Neural crest cell (in vitro differentiated cells): ENCODE results near the gene TRAPPC1. TPM values are rescaled to one million over a fixed set of nuclear protein-coding genes. Genes with fewer than 3 reads are reported as not detected.

Experiments
- DNase-seq: peaks from one replicate; pipeline ENCODE4 v3.0.0; 2021; ENCODE audit warnings: low read depth, mixed read lengths, low spot score
- H3K27ac Mint-ChIP-seq: one replicate; pipeline ENCODE4 v1.8.0; 2021; ENCODE audit warnings: mild to moderate bottlenecking, mixed read lengths; ENCODE audit not compliant: unreplicated experiment
- H3K27me3 Mint-ChIP-seq: 2 replicates; pipeline ENCODE4 v1.8.0; 2021; ENCODE audit warnings: low read depth, mild to moderate bottlenecking, mixed read lengths
- H3K36me3 Mint-ChIP-seq: 2 replicates; pipeline ENCODE4 v1.8.0; 2021; ENCODE audit warnings: low read depth, mild to moderate bottlenecking, mixed read lengths
- H3K4me1 Mint-ChIP-seq: 2 replicates; pipeline ENCODE4 v1.8.0; 2021; ENCODE audit warnings: mixed read lengths
- H3K4me3 Mint-ChIP-seq: one replicate; pipeline ENCODE4 v1.8.0; 2021; ENCODE audit warnings: mild to moderate bottlenecking, mixed read lengths
- H3K9me3 Mint-ChIP-seq: 2 replicates; pipeline ENCODE4 v1.8.0; 2021; ENCODE audit warnings: mixed read lengths
- CTCF ChIP-seq: fragments of 200-600 bp; sonication (generic); conservative IDR thresholded peaks from 2 replicates; pipeline ENCODE4 v1.5.0; 2021; ENCODE audit warnings: antibody characterized with exemption, mild to moderate bottlenecking
- total RNA-seq: library from RNA; stranded (reverse); gene quantifications from 2 replicates; pipeline ENCODE4 v1.2.1, GENCODE V29; 2021

The TRAPPC1 gene
- total RNA-seq, 1 donor from 2014 or later, result 145 TPM

GRCh38 chr17:7910711-7911110, 21.0 kb downstream of the TRAPPC1 start:
- TF ChIP-seq CTCF, result no peak
- Mint-ChIP-seq H3K36me3 (peaks cover 12% of the 10 kb centered on the region), H3K4me1 (peaks cover 19% of the 10 kb centered on the region), H3K27ac (peak overlapping the region; percentile 70), H3K27me3 (no peaks in the 10 kb centered on the region), H3K4me3 (no peak overlapping the region), H3K9me3 (no peaks in the 10 kb centered on the region)
- DNase-seq, result no peak

GRCh38 chr17:7910281-7910680, 21.5 kb downstream of the TRAPPC1 start:
- Mint-ChIP-seq H3K4me3 (no peak overlapping the region), H3K9me3 (no peaks in the 10 kb centered on the region), H3K27ac (peak overlapping the region; percentile 70), H3K36me3 (peaks cover 12% of the 10 kb centered on the region), H3K27me3 (no peaks in the 10 kb centered on the region), H3K4me1 (peaks cover 15% of the 10 kb centered on the region)
- no peak for TF ChIP-seq CTCF
- DNase-seq, result no peak

GRCh38 chr17:7909089-7909488, 22.7 kb downstream of the TRAPPC1 start:
- Mint-ChIP-seq H3K36me3 (peaks cover 12% of the 10 kb centered on the region), H3K4me1 (peaks cover 8% of the 10 kb centered on the region), H3K27ac (no peak overlapping the region), H3K27me3 (no peaks in the 10 kb centered on the region), H3K9me3 (no peaks in the 10 kb centered on the region), H3K4me3 (no peak overlapping the region)
- no peak for DNase-seq
- TF ChIP-seq CTCF, result no peak

GRCh38 chr17:7903154-7904103, 28.3 kb downstream of the TRAPPC1 start:
- Mint-ChIP-seq H3K9me3 (no peaks in the 10 kb centered on the region), H3K27me3 (no peaks in the 10 kb centered on the region), H3K4me1 (no peaks in the 10 kb centered on the region), H3K4me3 (no peak overlapping the region), H3K27ac (peak overlapping the region; percentile 50), H3K36me3 (peaks cover 15% of the 10 kb centered on the region)
- no peak for DNase-seq
- no peak for TF ChIP-seq CTCF

- Mint-ChIP-seq H3K4me1 (peaks cover 14% of the 10 kb centered on the region), H3K36me3 (peaks cover 27% of the 10 kb centered on the region), H3K27ac (no peak overlapping the region), H3K4me3 (no peak overlapping the region), H3K27me3 (no peaks in the 10 kb centered on the region), H3K9me3 (no peaks in the 10 kb centered on the region)
- TF ChIP-seq CTCF, result peak; percentile 43
- DNase-seq, result no peak
Measured at GRCh38 chr17:7897773-7898172, 34.0 kb downstream of the TRAPPC1 start.
